Lower lobe of right lung (tissue), 2 donors: ENCODE data around the gene ZNF670. TPM values are rescaled to one million over a fixed set of nuclear protein-coding genes. Genes with fewer than 3 reads are reported as not detected.
"Not testable (repeated sequence)": the region's sequence is repeated elsewhere in the genome, so short reads cannot be mapped to it uniquely, and the experiment has no call there.

Source experiments
- ATAC-seq, 2 donors: fragments of 200-7000 bp; cut with Tn5 transposase; one replicate each; pipeline ENCODE4 v1.9.1; 2020 to 2022; ENCODE audit warnings: mild to moderate bottlenecking in 2 of 2, moderate library complexity in 2 of 2
- DNase-seq: peaks from one replicate; pipeline ENCODE4 v3.0.0-alpha.2; 2020
- H3K27ac ChIP-seq: fragments of 200-600 bp; one replicate; pipeline ENCODE4 v1.8.0; 2022
- H3K27me3 ChIP-seq: fragments of 200-600 bp; one replicate; pipeline ENCODE4 v1.8.0; 2022; ENCODE audit warnings: low read depth
- H3K36me3 ChIP-seq: fragments of 200-600 bp; one replicate; pipeline ENCODE4 v1.8.0; 2022; ENCODE audit warnings: mild to moderate bottlenecking
- H3K4me1 ChIP-seq: fragments of 200-600 bp; one replicate; pipeline ENCODE4 v1.8.0; 2022
- H3K4me3 ChIP-seq: fragments of 200-600 bp; one replicate; pipeline ENCODE4 v1.8.0; 2022; ENCODE audit warnings: mild to moderate bottlenecking
- H3K9me3 ChIP-seq: fragments of 200-600 bp; one replicate; pipeline ENCODE4 v1.8.0; 2022
- CTCF ChIP-seq: fragments of 200-600 bp; IDR thresholded peaks from one replicate; pipeline ENCODE4 v1.8.0; 2022; ENCODE audit warnings: antibody characterized with exemption, mild to moderate bottlenecking
- intact Hi-C: fragments of 100-400 bp; cut with DNase I; formaldehyde crosslinking; loops from one replicate; pipeline ENCODE4 v1.11.0; 2022
- long read RNA-seq: library from polyadenylated mRNA; unstranded; transcript quantifications from one replicate; pipeline ENCODE4 v2.0.0, GENCODE V29; 2021
- total RNA-seq: library from RNA; stranded (reverse); fragmentation: NEBNext Ultra II Directional; extraction: Animal tissue kit (Norgen Biotek cat#: 25700); gene quantifications from one replicate; pipeline ENCODE4 v1.2.1, GENCODE V29; 2021
- donor health status: DM: no; HTN: yes; CAD: no; lungs with severe emphysema.

The ZNF670 gene
- total RNA-seq, result 3.2 TPM
- long read RNA-seq, transcript ZNF670-201 (4 exons, 1,994 nt), result major isoform, 5 of 7 reads
- long read RNA-seq, partial matches to known transcripts, result 0 of 7 reads
- long read RNA-seq, other reads (novel, unspliced or antisense), result 2 of 7 reads

GRCh38 chr1:247078258-247079140 is at the start of gene ZNF670:
ZNF670 (minus strand) TSS chr1:247078811; CDS start chr1:247078596, 215 bp downstream.
- ATAC-seq, result peak; percentile 100
- H3K9me3 ChIP-seq, result no peaks in the 10 kb centered on the region
- intact Hi-C loops, result no loop called here

GRCh38 chr1:247127519-247128282 is 49.1 kb upstream of the ZNF670 start:
- H3K27me3 ChIP-seq, H3K27ac ChIP-seq, H3K4me1 ChIP-seq, H3K36me3 ChIP-seq, intact Hi-C loops, ATAC-seq, DNase-seq: not testable (repeated sequence)
- H3K4me3 ChIP-seq, result peak overlapping the region; percentile 18
- peaks cover 22% of the 10 kb centered on the region for H3K9me3 ChIP-seq

More at GRCh38 chr1:247078258-247079140, at the start of gene ZNF670:
- Histone ChIP-seq H3K27ac (peak within 1 kb of the TSS; percentile 81), H3K27me3 (no peaks in the 10 kb centered on the region), H3K36me3 (no peaks in the 10 kb centered on the region), H3K4me1 (peaks cover 18% of the 10 kb centered on the region), H3K4me3 (peak within 1 kb of the TSS; percentile 72)
- no peak for TF ChIP-seq CTCF
- DNase-seq, result peak; percentile 96

GRCh38 chr1:247126601-247127000 is 48.0 kb upstream of the ZNF670 start:
- H3K4me3 ChIP-seq, H3K36me3 ChIP-seq, intact Hi-C loops, H3K27ac ChIP-seq, H3K4me1 ChIP-seq, H3K27me3 ChIP-seq, DNase-seq: not testable (repeated sequence)
- peaks cover 16% of the 10 kb centered on the region for H3K9me3 ChIP-seq
- ATAC-seq, result peak; percentile 86 to 90

- intact Hi-C loops, H3K4me3 ChIP-seq, DNase-seq, H3K4me1 ChIP-seq, H3K27me3 ChIP-seq, H3K36me3 ChIP-seq, H3K27ac ChIP-seq: not testable (repeated sequence)
- ATAC-seq, result peak; percentile 100
- H3K9me3 ChIP-seq, result peaks cover 12% of the 10 kb centered on the region
Observed at GRCh38 chr1:247126166-247126565, 47.6 kb upstream of the ZNF670 start.

GRCh38 chr1:247121382-247121781 is 42.8 kb upstream of the ZNF670 start:
- no peak for ATAC-seq
- intact Hi-C loops, result no loop called here

GRCh38 chr1:247120408-247120668 is 41.7 kb upstream of the ZNF670 start:
- H3K36me3 ChIP-seq, H3K27ac ChIP-seq, DNase-seq, ATAC-seq, H3K9me3 ChIP-seq, H3K27me3 ChIP-seq, H3K4me3 ChIP-seq, H3K4me1 ChIP-seq, intact Hi-C loops: not testable (repeated sequence)

More at GRCh38 chr1:247121382-247121781, 42.8 kb upstream of the ZNF670 start:
- Histone ChIP-seq H3K4me1 (no peaks in the 10 kb centered on the region), H3K36me3 (no peaks in the 10 kb centered on the region), H3K9me3 (no peaks in the 10 kb centered on the region), H3K27ac (no peak overlapping the region), H3K27me3 (no peaks in the 10 kb centered on the region), H3K4me3 (no peak overlapping the region)
- no peak for TF ChIP-seq CTCF
- DNase-seq, result no peak

GRCh38 chr1:247119600-247120407 is 41.2 kb upstream of the ZNF670 start:
- Histone ChIP-seq H3K9me3 (no peaks in the 10 kb centered on the region), H3K4me1 (no peaks in the 10 kb centered on the region), H3K27ac (no peak overlapping the region), H3K4me3 (no peak overlapping the region), H3K36me3 (no peaks in the 10 kb centered on the region), H3K27me3 (no peaks in the 10 kb centered on the region)
- TF ChIP-seq CTCF, result no peak
- no peak for DNase-seq
- ATAC-seq, result peak in 1 of 2 donors; percentile 30
- intact Hi-C loops, result no loop called here
